Measurements from ENCODE around the gene APOL1. TPM values are rescaled to one million over a fixed set of nuclear protein-coding genes. Genes with fewer than 3 reads are reported as not detected.

APOL1 gene
- total and polyA plus RNA-seq, 4 donors, result 7.7 to 129 (median 59.5) TPM

- no peak overlapping the region for H3K4me3 ChIP-seq (ENCODE audit: low read depth in 1 of 3, low read length in 3 of 3)
- H3K4me1 ChIP-seq (ENCODE audit: control insufficient read depth in 4 of 4, insufficient read depth in 4 of 4, low read length in 3 of 4), result peaks cover 0 to 33% (median 18%) of the 10 kb centered on the region in 4 donors
- H3K9me3 ChIP-seq (ENCODE audit: control insufficient read depth in 4 of 4, low read length in 3 of 4), result no peaks in the 10 kb centered on the region
- WGBS, result 95% methylated on average over 17 of the region's 17 CpGs
- peaks cover 36 to 89% (median 70%) of the 10 kb centered on the region in 4 donors for H3K36me3 ChIP-seq (ENCODE audit: control insufficient read depth in 4 of 4, insufficient read depth in 3 of 4, low read depth in 1 of 4, low read length in 3 of 4)
- no peak for DNase-seq (ENCODE audit: low spot score)
- no peak overlapping the region for H3K27ac ChIP-seq (ENCODE audit: low read depth in 1 of 2, low read length in 2 of 2)
- H3K27me3 ChIP-seq (ENCODE audit: control insufficient read depth in 4 of 4, insufficient read depth in 4 of 4, low read length in 3 of 4), result no peaks in the 10 kb centered on the region
- H3K9ac ChIP-seq (ENCODE audit: low read depth in 1 of 2, low read length in 2 of 2), result no peak overlapping the region
- TF ChIP-seq MAX (IDR thresholded peaks at IDR 0.05) (no peak), TAF1 (conservative IDR thresholded peaks at IDR 0.05) (no peak), CTCF (IDR thresholded peaks at IDR 0.05; ENCODE audit: low read depth, low read length, missing input control) (no peak), YY1 (IDR thresholded peaks at IDR 0.05) (no peak), FOXA2 (IDR thresholded peaks at IDR 0.05) (no peak), EGR1 (IDR thresholded peaks at IDR 0.05; ENCODE audit: low read depth in 2 of 2) (no peak), NR2F2 (IDR thresholded peaks at IDR 0.05) (no peak), RAD21 (IDR thresholded peaks at IDR 0.05) (no peak), GABPA (IDR thresholded peaks at IDR 0.05 in 1 of 2, conservative IDR thresholded peaks at IDR 0.05 in 1 of 2) (no peak), SP1 (IDR thresholded peaks at IDR 0.05) (no peak), ATF3 (IDR thresholded peaks at IDR 0.05) (no peak), RXRA (IDR thresholded peaks at IDR 0.05) (no peak), ZBTB33 (IDR thresholded peaks at IDR 0.05) (no peak), JUND (IDR thresholded peaks at IDR 0.05) (no peak)
These were observed 49.6 kb downstream of the APOL1 start for GRCh38 chr22:36302439-36303114.

GRCh38 chr22:36303115-36303467 is 50.2 kb downstream of the APOL1 start:
- no peaks in the 10 kb centered on the region for H3K9me3 ChIP-seq (ENCODE audit: control insufficient read depth in 4 of 4, low read length in 3 of 4)
- H3K27me3 ChIP-seq (ENCODE audit: control insufficient read depth in 4 of 4, insufficient read depth in 4 of 4, low read length in 3 of 4), result no peaks in the 10 kb centered on the region
- H3K4me3 ChIP-seq (ENCODE audit: low read depth in 1 of 3, low read length in 3 of 3), result no peak overlapping the region
- no peak overlapping the region for H3K9ac ChIP-seq (ENCODE audit: low read depth in 1 of 2, low read length in 2 of 2)
- 86% methylated on average over 9 of the region's 9 CpGs for WGBS
- TF ChIP-seq HNF4G (IDR thresholded peaks at IDR 0.05) (no peak), SP1 (IDR thresholded peaks at IDR 0.05) (no peak), EGR1 (IDR thresholded peaks at IDR 0.05; ENCODE audit: low read depth in 2 of 2) (no peak), JUND (IDR thresholded peaks at IDR 0.05) (no peak), FOXA2 (IDR thresholded peaks at IDR 0.05) (no peak), FOXA1 (IDR thresholded peaks at IDR 0.05) (no peak), MAX (IDR thresholded peaks at IDR 0.05) (no peak)
- H3K4me1 ChIP-seq (ENCODE audit: control insufficient read depth in 4 of 4, insufficient read depth in 4 of 4, low read length in 3 of 4), result peaks cover under 1 to 34% (median 21%) of the 10 kb centered on the region in 4 donors
- no peak overlapping the region for H3K27ac ChIP-seq (ENCODE audit: low read depth in 1 of 2, low read length in 2 of 2)
- no peak for DNase-seq (ENCODE audit: low spot score)
- peaks cover 32 to 85% (median 66%) of the 10 kb centered on the region in 4 donors for H3K36me3 ChIP-seq (ENCODE audit: control insufficient read depth in 4 of 4, insufficient read depth in 3 of 4, low read depth in 1 of 4, low read length in 3 of 4)
